ENCODE data around the gene ALDH4A1.

- TF ChIP-seq, protein P1, sequence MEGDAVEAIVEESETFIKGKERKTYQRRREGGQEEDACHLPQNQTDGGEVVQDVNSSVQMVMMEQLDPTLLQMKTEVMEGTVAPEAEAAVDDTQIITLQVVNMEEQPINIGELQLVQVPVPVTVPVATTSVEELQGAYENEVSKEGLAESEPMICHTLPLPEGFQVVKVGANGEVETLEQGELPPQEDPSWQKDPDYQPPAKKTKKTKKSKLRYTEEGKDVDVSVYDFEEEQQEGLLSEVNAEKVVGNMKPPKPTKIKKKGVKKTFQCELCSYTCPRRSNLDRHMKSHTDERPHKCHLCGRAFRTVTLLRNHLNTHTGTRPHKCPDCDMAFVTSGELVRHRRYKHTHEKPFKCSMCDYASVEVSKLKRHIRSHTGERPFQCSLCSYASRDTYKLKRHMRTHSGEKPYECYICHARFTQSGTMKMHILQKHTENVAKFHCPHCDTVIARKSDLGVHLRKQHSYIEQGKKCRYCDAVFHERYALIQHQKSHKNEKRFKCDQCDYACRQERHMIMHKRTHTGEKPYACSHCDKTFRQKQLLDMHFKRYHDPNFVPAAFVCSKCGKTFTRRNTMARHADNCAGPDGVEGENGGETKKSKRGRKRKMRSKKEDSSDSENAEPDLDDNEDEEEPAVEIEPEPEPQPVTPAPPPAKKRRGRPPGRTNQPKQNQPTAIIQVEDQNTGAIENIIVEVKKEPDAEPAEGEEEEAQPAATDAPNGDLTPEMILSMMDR (IDR thresholded peaks at IDR 0.05): no peak
- no peak for TF ChIP-seq POLR2A (IDR thresholded peaks at IDR 0.05)
Measured at GRCh38 chr1:18928406-18928805, 26.1 kb upstream of the ALDH4A1 start.
